Measurements from ENCODE around the gene SYNCRIP.

DNA sequence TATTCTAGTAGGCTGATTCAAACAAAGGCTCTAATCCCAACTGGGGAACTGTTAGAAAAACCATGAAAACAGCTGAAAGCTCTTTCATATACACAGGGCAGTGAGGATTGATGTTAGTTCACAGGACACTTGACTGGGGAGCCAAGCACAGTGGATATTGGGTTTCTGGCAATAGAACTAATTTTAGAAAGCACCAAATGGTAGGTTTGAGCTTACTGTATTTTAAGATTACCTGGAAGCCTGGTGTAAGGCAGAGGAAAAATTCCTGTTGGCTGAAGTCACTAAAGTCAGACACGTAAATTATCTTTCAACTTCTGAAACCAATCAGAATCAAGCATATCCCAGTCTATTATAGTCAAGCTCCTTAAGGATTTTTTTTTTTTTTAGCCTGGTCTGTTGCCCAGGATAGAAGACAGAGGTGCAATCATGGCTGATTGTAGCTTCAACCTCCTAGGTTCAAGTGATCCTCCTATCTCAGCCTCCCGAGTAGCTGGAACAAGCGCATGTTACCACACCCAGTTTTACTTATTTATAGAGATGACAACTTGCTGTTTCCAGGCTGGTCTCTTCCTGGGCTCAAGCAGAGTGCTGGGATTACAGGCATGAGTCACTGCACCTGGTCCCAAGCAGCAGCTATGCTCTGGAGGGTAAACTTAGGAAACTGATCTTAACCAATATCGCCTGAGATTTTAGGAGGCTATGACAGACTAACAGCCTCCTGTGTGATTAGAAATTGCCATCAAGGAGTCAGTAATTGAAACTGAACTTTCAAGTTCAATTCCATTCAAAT is 32.5 kb upstream of the SYNCRIP start:
- TF ChIP-seq YY1 (IDR thresholded peaks at IDR 0.05; ENCODE audit: insufficient read depth, insufficient read length) (no peak), ZNF274 (IDR thresholded peaks at IDR 0.05; ENCODE audit: low read depth, low read length) (no peak), SUZ12 (IDR thresholded peaks at IDR 0.05; ENCODE audit: extremely low read depth, insufficient read depth, insufficient read length) (no peak)

All from NT2/D1 (cell line).